ENCODE data around the gene UQCRHL.

UQCRHL gene

GRCh38 chr1:15808955-15809354, 1.5 kb upstream of the UQCRHL start:
- Histone ChIP-seq H3K4me2 (no peak overlapping the region), H3K9me3 (replicated peaks in 1 of 11) (no peaks in the 10 kb centered on the region), H3K36me3 (no peaks in the 10 kb centered on the region), H3K4me1 (peaks cover 0 to 22% (median 17%) of the 10 kb centered on the region in 10 experiments; a peak in 17 of 20 replicates), H3K4me3 (no peak overlapping the region), H4K20me1 (no peaks in the 10 kb centered on the region), H3K9ac (no peak overlapping the region), H3K27me3 (peaks cover 0 to 8% (median 0%) of the 10 kb centered on the region in 11 experiments; a peak in 3 of 22 replicates), H3K27ac (no peak overlapping the region)
- TF ChIP-seq Cebpa-rat (IDR thresholded peaks at IDR 0.05) = no peak

GRCh38 chr1:15807121-15807520, 328 bp downstream of the UQCRHL start:
- H3K9me3 ChIP-seq (replicated peaks in 1 of 11) = no peaks in the 10 kb centered on the region
- H3K4me1 ChIP-seq = peaks cover 6 to 13% (median 9%) of the 10 kb centered on the region in 10 experiments; a peak in 16 of 20 replicates
- no peak overlapping the region for H3K4me3 ChIP-seq
- peaks cover 0 to 14% (median 0%) of the 10 kb centered on the region in 11 experiments; a peak in 3 of 22 replicates for H3K27me3 ChIP-seq
- no peaks in the 10 kb centered on the region for H3K36me3 ChIP-seq
- no peak overlapping the region for H3K9ac ChIP-seq
- H4K20me1 ChIP-seq = peaks cover 0 to 5% (median 0%) of the 10 kb centered on the region in 11 experiments; a peak in 2 of 22 replicates
- TF ChIP-seq Cebpa-rat (IDR thresholded peaks at IDR 0.05) = no peak
- no peak overlapping the region for H3K27ac ChIP-seq
- no peak overlapping the region for H3K4me2 ChIP-seq

GRCh38 chr1:15804060-15804459, 3.4 kb downstream of the UQCRHL start:
- no peak overlapping the region for H3K4me2 ChIP-seq
- H3K4me3 ChIP-seq = no peak overlapping the region
- peaks cover 0 to 18% (median 0%) of the 10 kb centered on the region in 11 experiments; a peak in 4 of 22 replicates for H3K27me3 ChIP-seq
- no peak for TF ChIP-seq Cebpa-rat (IDR thresholded peaks at IDR 0.05)
- H3K4me1 ChIP-seq = peaks cover 27 to 34% (median 29%) of the 10 kb centered on the region in 10 experiments
- H3K9ac ChIP-seq = no peak overlapping the region
- peaks cover 0 to 26% (median 0%) of the 10 kb centered on the region in 11 experiments; a peak in 5 of 22 replicates for H4K20me1 ChIP-seq
- H3K27ac ChIP-seq = no peak overlapping the region
- no peaks in the 10 kb centered on the region for H3K36me3 ChIP-seq
- no peaks in the 10 kb centered on the region for H3K9me3 ChIP-seq (replicated peaks in 1 of 11)

- H3K27ac ChIP-seq = no peak overlapping the region
- H3K4me1 ChIP-seq = peaks cover 31 to 39% (median 32%) of the 10 kb centered on the region in 10 experiments
- H3K9ac ChIP-seq = no peak overlapping the region
- peaks cover 0 to 18% (median 0%) of the 10 kb centered on the region in 11 experiments; a peak in 4 of 22 replicates for H3K27me3 ChIP-seq
- TF ChIP-seq Cebpa-rat (IDR thresholded peaks at IDR 0.05) = no peak
- H3K4me2 ChIP-seq = no peak overlapping the region
- H3K36me3 ChIP-seq = no peaks in the 10 kb centered on the region
- peaks cover 0 to 27% (median 0%) of the 10 kb centered on the region in 11 experiments; a peak in 5 of 22 replicates for H4K20me1 ChIP-seq
- H3K4me3 ChIP-seq = no peak overlapping the region
- no peaks in the 10 kb centered on the region for H3K9me3 ChIP-seq (replicated peaks in 1 of 11)
Observed at GRCh38 chr1:15803380-15803779, 4.1 kb downstream of the UQCRHL start.

GRCh38 chr1:15802234-15802965, 5.0 kb downstream of the UQCRHL start:
- Histone ChIP-seq H3K27ac (no peak overlapping the region), H3K27me3 (peaks cover 0 to 18% (median 0%) of the 10 kb centered on the region in 11 experiments; a peak in 4 of 22 replicates), H3K4me1 (peaks cover 31 to 41% (median 32%) of the 10 kb centered on the region in 10 experiments), H3K9me3 (replicated peaks in 1 of 11) (no peaks in the 10 kb centered on the region), H3K9ac (peak overlapping the region in 2 of 11 experiments; percentile 3 to 53; a peak in 2 of 22 replicates), H3K4me3 (no peak overlapping the region), H3K4me2 (peak overlapping the region in 10 of 11 experiments; percentile 1 to 52 (median 12); a peak in 9 of 22 replicates), H4K20me1 (peaks cover 0 to 27% (median 0%) of the 10 kb centered on the region in 11 experiments; a peak in 5 of 22 replicates), H3K36me3 (no peaks in the 10 kb centered on the region)
- no peak for TF ChIP-seq Cebpa-rat (IDR thresholded peaks at IDR 0.05)

GRCh38 chr1:15799928-15800835, 7.3 kb downstream of the UQCRHL start:
- Histone ChIP-seq H3K27ac (0 out of 22 replicates have a peak overlapping the region, but pooled peaks of 1 of the 11 experiments have one; percentile 12), H3K4me3 (no peak overlapping the region), H3K4me1 (peaks cover 31 to 41% (median 32%) of the 10 kb centered on the region in 10 experiments), H3K9me3 (replicated peaks in 1 of 11) (no peaks in the 10 kb centered on the region), H4K20me1 (peaks cover 0 to 27% (median 0%) of the 10 kb centered on the region in 11 experiments; a peak in 5 of 22 replicates), H3K27me3 (peaks cover 0 to 18% (median 0%) of the 10 kb centered on the region in 11 experiments; a peak in 4 of 22 replicates), H3K9ac (peak overlapping the region in 2 of 11 experiments; percentile 2 to 26; a peak in 3 of 22 replicates), H3K4me2 (peak overlapping the region; percentile 48 to 85 (median 68)), H3K36me3 (no peaks in the 10 kb centered on the region)
- no peak for TF ChIP-seq Cebpa-rat (IDR thresholded peaks at IDR 0.05)

- Histone ChIP-seq H3K9me3 (replicated peaks in 1 of 11) (no peaks in the 10 kb centered on the region), H4K20me1 (peaks cover 0 to 27% (median 0%) of the 10 kb centered on the region in 11 experiments; a peak in 5 of 22 replicates), H3K4me3 (no peak overlapping the region), H3K9ac (peak overlapping the region in 2 of 11 experiments; percentile 11 to 31; a peak in 3 of 22 replicates), H3K4me2 (peak overlapping the region; percentile 48 to 85 (median 68)), H3K4me1 (peaks cover 31 to 41% (median 32%) of the 10 kb centered on the region in 10 experiments), H3K27ac (peak overlapping the region in 3 of 11 experiments; percentile 12 to 29 (median 23); a peak in 5 of 22 replicates), H3K36me3 (no peaks in the 10 kb centered on the region), H3K27me3 (peaks cover 0 to 14% (median 0%) of the 10 kb centered on the region in 11 experiments; a peak in 4 of 22 replicates)
- TF ChIP-seq Cebpa-rat (IDR thresholded peaks at IDR 0.05) = no peak
Observed at GRCh38 chr1:15799004-15799867, 8.2 kb downstream of the UQCRHL start.
